ENCODE results near the gene AFF1. TPM values are rescaled to one million over a fixed set of nuclear protein-coding genes. Genes with fewer than 3 reads are reported as not detected.
"Not testable (repeated sequence)": the region's sequence is repeated elsewhere in the genome, so short reads cannot be mapped to it uniquely, and the experiment has no call there.

Gene AFF1
- total and polyA plus RNA-seq, 7 experiments from 2014 or later: 20.8 to 88.6 (median 66.8) TPM

- intact Hi-C loops (cut with micrococcal nuclease): no loop called here
These were observed 136.6 kb downstream of the AFF1 start for GRCh38 chr4:87071401-87071800.

GRCh38 chr4:87072545-87072944, 137.7 kb downstream of the AFF1 start:
- H3K27me3 ChIP-seq (ENCODE audit: control insufficient read depth in 2 of 2, insufficient read depth in 2 of 2, low read length in 2 of 2); H3K27me3 Mint-ChIP-seq; DNase-seq; H3K27ac ChIP-seq (ENCODE audit: low read depth, low read length); H3K36me3 ChIP-seq (ENCODE audit: control insufficient read depth in 2 of 3, insufficient read depth in 3 of 3, low read length in 3 of 3); H3K9me3 ChIP-seq (ENCODE audit: control insufficient read depth in 2 of 3, low read length in 3 of 3); POLR2A ChIA-PET; H3K9me3 Mint-ChIP-seq; H3K4me3 ChIP-seq (ENCODE audit: low read length); ATAC-seq; CTCF ChIA-PET; H3K4me1 ChIP-seq (ENCODE audit: control insufficient read depth in 2 of 2, insufficient read depth in 2 of 2, low read length in 2 of 2): not testable (repeated sequence)
- Mint-ChIP-seq H3K27ac (peak overlapping the region in 5 of 9 donors; percentile 10 to 86 (median 71)), H3K36me3 (peaks cover 0 to 11% (median 4%) of the 10 kb centered on the region in 5 donors), H3K4me3 (peak overlapping the region in 4 of 10 donors; percentile 45 to 87 (median 81)), H3K4me1 (peaks cover 27 to 67% (median 62%) of the 10 kb centered on the region in 7 donors)
- intact Hi-C loops (cut with micrococcal nuclease): loop anchor here in 1 of 2 donors (2.0 kb wide), 1 partner anchor 36 kb away; no protein-coding TSS in a partner anchor

More at GRCh38 chr4:87071401-87071800, 136.6 kb downstream of the AFF1 start:
- ChIA-PET CTCF (no interaction called here), POLR2A (no interaction called here)
- no peaks in the 10 kb centered on the region for H3K9me3 Mint-ChIP-seq
- ATAC-seq (no peak), DNase-seq (no peak)
- H3K36me3 Mint-ChIP-seq: peaks cover 0 to 11% (median 4%) of the 10 kb centered on the region in 5 donors
- H3K4me3 Mint-ChIP-seq: peak overlapping the region in 3 of 10 donors; percentile 17 to 42 (median 35)
- peaks cover 6 to 9% of the 10 kb centered on the region in 2 donors for H3K4me1 ChIP-seq (ENCODE audit: control insufficient read depth in 2 of 2, insufficient read depth in 2 of 2, low read length in 2 of 2)
- no peak overlapping the region for H3K27ac ChIP-seq (ENCODE audit: low read depth, low read length)
- H3K36me3 ChIP-seq (ENCODE audit: control insufficient read depth in 2 of 3, insufficient read depth in 3 of 3, low read length in 3 of 3): no peaks in the 10 kb centered on the region
- H3K27me3 ChIP-seq (ENCODE audit: control insufficient read depth in 2 of 2, insufficient read depth in 2 of 2, low read length in 2 of 2): no peaks in the 10 kb centered on the region
- no peak overlapping the region for H3K4me3 ChIP-seq (ENCODE audit: low read length)
- H3K4me1 Mint-ChIP-seq: peaks cover 27 to 68% (median 62%) of the 10 kb centered on the region in 7 donors
- H3K27me3 Mint-ChIP-seq: no peaks in the 10 kb centered on the region
- peak overlapping the region in 3 of 9 donors; percentile 2 to 50 (median 7) for H3K27ac Mint-ChIP-seq
- no peaks in the 10 kb centered on the region for H3K9me3 ChIP-seq (ENCODE audit: control insufficient read depth in 2 of 3, low read length in 3 of 3)

- peak overlapping the region; percentile 75 to 87 (median 83) for H3K4me3 Mint-ChIP-seq
- intact Hi-C loops (cut with micrococcal nuclease): loop anchor here (1.0 to 2.0 kb wide), 5 partner anchors 10 to 139 kb away; no protein-coding TSS in a partner anchor
- ChIA-PET CTCF (interaction anchor here (0.5 kb wide), 1 partner anchor 157 kb away, joined by 3 read pairs; no protein-coding TSS in a partner anchor), POLR2A (interaction anchor here (0.6 to 0.9 kb wide), 2 partner anchors 66 to 73 kb away, joined by 3 read pairs; no protein-coding TSS in a partner anchor)
- Histone ChIP-seq H3K4me3 (ENCODE audit: low read length) (peak overlapping the region; percentile 5), H3K36me3 (ENCODE audit: control insufficient read depth in 2 of 3, insufficient read depth in 3 of 3, low read length in 3 of 3) (no peaks in the 10 kb centered on the region), H3K27me3 (ENCODE audit: control insufficient read depth in 2 of 2, insufficient read depth in 2 of 2, low read length in 2 of 2) (no peaks in the 10 kb centered on the region), H3K9me3 (ENCODE audit: control insufficient read depth in 2 of 3, low read length in 3 of 3) (no peaks in the 10 kb centered on the region), H3K4me1 (ENCODE audit: control insufficient read depth in 2 of 2, insufficient read depth in 2 of 2, low read length in 2 of 2) (peaks cover 6 to 9% of the 10 kb centered on the region in 2 donors), H3K27ac (ENCODE audit: low read depth, low read length) (peak overlapping the region; percentile 6)
- peak; percentile 91 for ATAC-seq
- no peaks in the 10 kb centered on the region for H3K9me3 Mint-ChIP-seq
- H3K27ac Mint-ChIP-seq: peak overlapping the region; percentile 41 to 93 (median 73)
- DNase-seq: peak in 7 of 9 donors; percentile 20 to 59 (median 54)
- peaks cover 0 to 11% (median under 1%) of the 10 kb centered on the region in 5 donors for H3K36me3 Mint-ChIP-seq
- no peaks in the 10 kb centered on the region for H3K27me3 Mint-ChIP-seq
- peaks cover 35 to 72% (median 66%) of the 10 kb centered on the region in 7 donors for H3K4me1 Mint-ChIP-seq
These were observed 138.6 kb downstream of the AFF1 start for GRCh38 chr4:87073199-87074120.

GRCh38 chr4:87074121-87074488, 139.3 kb downstream of the AFF1 start:
- Mint-ChIP-seq H3K27me3 (no peaks in the 10 kb centered on the region), H3K4me1 (peaks cover 38 to 71% (median 61%) of the 10 kb centered on the region in 7 donors), H3K36me3 (peaks cover 0 to 11% (median 0%) of the 10 kb centered on the region in 5 donors), H3K4me3 (peak overlapping the region; percentile 75 to 87 (median 83)), H3K9me3 (no peaks in the 10 kb centered on the region), H3K27ac (peak overlapping the region; percentile 41 to 93 (median 73))
- CTCF ChIA-PET: interaction anchor here (0.5 kb wide), 1 partner anchor 157 kb away, joined by 3 read pairs; no protein-coding TSS in a partner anchor
- DNase-seq (no peak), ATAC-seq (peak; percentile 14)
- POLR2A ChIA-PET: interaction anchor here (0.6 to 0.9 kb wide), 2 partner anchors 67 to 74 kb away, joined by 3 read pairs; no protein-coding TSS in a partner anchor
- peaks cover 6 to 9% of the 10 kb centered on the region in 2 donors for H3K4me1 ChIP-seq (ENCODE audit: control insufficient read depth in 2 of 2, insufficient read depth in 2 of 2, low read length in 2 of 2)
- intact Hi-C loops (cut with micrococcal nuclease): loop anchor here (1.0 kb wide), 3 partner anchors 9 to 68 kb away; no protein-coding TSS in a partner anchor
- no peaks in the 10 kb centered on the region for H3K36me3 ChIP-seq (ENCODE audit: control insufficient read depth in 2 of 3, insufficient read depth in 3 of 3, low read length in 3 of 3)
- H3K9me3 ChIP-seq (ENCODE audit: control insufficient read depth in 2 of 3, low read length in 3 of 3): no peaks in the 10 kb centered on the region
- no peaks in the 10 kb centered on the region for H3K27me3 ChIP-seq (ENCODE audit: control insufficient read depth in 2 of 2, insufficient read depth in 2 of 2, low read length in 2 of 2)
- H3K27ac ChIP-seq (ENCODE audit: low read depth, low read length): no peak overlapping the region
- peak overlapping the region; percentile 5 for H3K4me3 ChIP-seq (ENCODE audit: low read length)

GRCh38 chr4:87075876-87076275, 141.1 kb downstream of the AFF1 start:
- H3K4me3 Mint-ChIP-seq: no peak overlapping the region
- ATAC-seq (no peak), DNase-seq (no peak)
- no peak overlapping the region for H3K4me3 ChIP-seq (ENCODE audit: low read length)
- H3K4me1 Mint-ChIP-seq: peaks cover 40 to 76% (median 66%) of the 10 kb centered on the region in 7 donors
- ChIA-PET POLR2A (interaction anchor here (0.6 kb wide), 1 partner anchor 11 kb away, joined by 3 read pairs; no protein-coding TSS in a partner anchor), CTCF (no interaction called here)
- H3K36me3 ChIP-seq (ENCODE audit: control insufficient read depth in 2 of 3, insufficient read depth in 3 of 3, low read length in 3 of 3): no peaks in the 10 kb centered on the region
- H3K27me3 ChIP-seq (ENCODE audit: control insufficient read depth in 2 of 2, insufficient read depth in 2 of 2, low read length in 2 of 2): no peaks in the 10 kb centered on the region
- no peaks in the 10 kb centered on the region for H3K27me3 Mint-ChIP-seq
- H3K4me1 ChIP-seq (ENCODE audit: control insufficient read depth in 2 of 2, insufficient read depth in 2 of 2, low read length in 2 of 2): peaks cover 6 to 13% of the 10 kb centered on the region in 2 donors
- peak overlapping the region in 1 of 9 donors; percentile 20 for H3K27ac Mint-ChIP-seq
- peaks cover 0 to 17% (median 7%) of the 10 kb centered on the region in 5 donors for H3K36me3 Mint-ChIP-seq
- no peak overlapping the region for H3K27ac ChIP-seq (ENCODE audit: low read depth, low read length)
- intact Hi-C loops (cut with micrococcal nuclease): no loop called here
- no peaks in the 10 kb centered on the region for H3K9me3 ChIP-seq (ENCODE audit: control insufficient read depth in 2 of 3, low read length in 3 of 3)
- H3K9me3 Mint-ChIP-seq: peaks cover 0 to 2% (median 0%) of the 10 kb centered on the region in 11 donors

GRCh38 chr4:87076690-87077358, 142.0 kb downstream of the AFF1 start:
- peaks cover 0 to 18% (median 7%) of the 10 kb centered on the region in 5 donors for H3K36me3 Mint-ChIP-seq
- DNase-seq (no peak), ATAC-seq (no peak)
- no peak overlapping the region for H3K4me3 Mint-ChIP-seq
- H3K4me1 Mint-ChIP-seq: peaks cover 39 to 74% (median 68%) of the 10 kb centered on the region in 7 donors
- H3K27me3 Mint-ChIP-seq: no peaks in the 10 kb centered on the region
- Histone ChIP-seq H3K36me3 (ENCODE audit: control insufficient read depth in 2 of 3, insufficient read depth in 3 of 3, low read length in 3 of 3) (no peaks in the 10 kb centered on the region), H3K27me3 (ENCODE audit: control insufficient read depth in 2 of 2, insufficient read depth in 2 of 2, low read length in 2 of 2) (no peaks in the 10 kb centered on the region), H3K4me3 (ENCODE audit: low read length) (no peak overlapping the region), H3K27ac (ENCODE audit: low read depth, low read length) (no peak overlapping the region), H3K9me3 (ENCODE audit: control insufficient read depth in 2 of 3, low read length in 3 of 3) (no peaks in the 10 kb centered on the region), H3K4me1 (ENCODE audit: control insufficient read depth in 2 of 2, insufficient read depth in 2 of 2, low read length in 2 of 2) (peaks cover 6 to 13% of the 10 kb centered on the region in 2 donors)
- POLR2A ChIA-PET: no interaction called here
- CTCF ChIA-PET: no interaction called here
- intact Hi-C loops (cut with micrococcal nuclease): no loop called here
- H3K27ac Mint-ChIP-seq: peak overlapping the region in 1 of 9 donors; percentile 38
- H3K9me3 Mint-ChIP-seq: peaks cover 0 to 2% (median 0%) of the 10 kb centered on the region in 11 donors

All from naive thymus-derived CD4-positive, alpha-beta T cell (primary cell).